Measurements from ENCODE around the gene PTCD2. TPM values are rescaled to one million over a fixed set of nuclear protein-coding genes. Genes with fewer than 3 reads are reported as not detected.
"Not testable (repeated sequence)": the region's sequence is repeated elsewhere in the genome, so short reads cannot be mapped to it uniquely, and the experiment has no call there.

Gene PTCD2
- total and polyA plus RNA-seq, 4 experiments from 2014 or later: 4.1 to 12.0 (median 8.9) TPM

DNA sequence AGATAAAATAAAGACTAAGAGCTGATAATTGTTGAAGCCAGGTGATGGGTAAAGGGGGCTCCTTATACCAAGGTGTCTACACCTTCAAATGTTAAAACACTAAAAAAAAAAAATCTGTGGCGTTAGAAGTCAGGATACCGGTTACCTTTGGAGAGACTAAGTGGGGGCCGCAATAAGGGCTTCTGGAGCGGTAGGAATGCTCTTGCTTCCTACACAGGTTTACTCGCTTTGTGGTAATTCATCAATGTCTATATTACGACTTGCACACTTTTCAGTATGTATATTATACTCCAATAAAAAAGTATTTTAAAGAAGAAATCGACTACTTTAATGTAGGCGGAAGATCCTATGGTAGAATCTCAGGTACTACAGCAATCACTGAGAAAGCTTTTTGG is 12.6 kb upstream of the PTCD2 start:
- H3K4me3 ChIP-seq (ENCODE audit: low read length in 2 of 2): peak overlapping the region; percentile 79 to 94

GRCh38 chr5:72307968-72308852 is 12.0 kb upstream of the PTCD2 start:
- H3K36me3 ChIP-seq (ENCODE audit: insufficient read depth, low read length): peaks cover 5% of the 10 kb centered on the region
- Mint-ChIP-seq H3K27ac (peak overlapping the region; percentile 79 to 97 (median 95)), H3K36me3 (peaks cover 12 to 35% of the 10 kb centered on the region in 2 donors), H3K27me3 (no peaks in the 10 kb centered on the region), H3K4me1 (peaks cover 10 to 22% (median 18%) of the 10 kb centered on the region in 4 donors), H3K9me3 (no peaks in the 10 kb centered on the region), H3K4me3 (peak overlapping the region; percentile 72 to 94 (median 92))
- ChIA-PET CTCF (ENCODE audit: partially characterized antibody) (interaction anchor here (0.6 to 4.0 kb wide), 31 partner anchors 9 to 833 kb away, joined by 3 to 45 read pairs (median 4); partner anchors contain the start of genes MRPS27 and PTCD2), POLR2A (ENCODE audit: partially characterized antibody) (interaction anchor here (0.9 to 3.5 kb wide), 6 partner anchors 11 to 648 kb away, joined by 3 to 81 read pairs (median 4); partner anchors contain the start of genes FCHO2, MRPS27 and PTCD2)
- peaks cover 13% of the 10 kb centered on the region for H3K4me1 ChIP-seq (ENCODE audit: insufficient read depth, low read length)
- peak; percentile 95 to 96 (median 96) for DNase-seq
- intact Hi-C loops (cut with micrococcal nuclease): loop anchor here (1.0 to 5.0 kb wide), 5 partner anchors 12 to 851 kb away; partner anchors contain the start of genes BDP1, MRPS27, PTCD2 and TNPO1
- peak overlapping the region; percentile 79 to 94 for H3K4me3 ChIP-seq (ENCODE audit: low read length in 2 of 2)
- no peaks in the 10 kb centered on the region for H3K9me3 ChIP-seq (ENCODE audit: control insufficient read depth in 1 of 2, low read length in 2 of 2)
- no peaks in the 10 kb centered on the region for H3K27me3 ChIP-seq (ENCODE audit: insufficient read depth, low read length)
- peak overlapping the region; percentile 88 for H3K27ac ChIP-seq (ENCODE audit: low read depth, low read length)

More for the DNA sequence above, 12.6 kb upstream of the PTCD2 start:
- no peak for DNase-seq
- Histone ChIP-seq H3K9me3 (ENCODE audit: control insufficient read depth in 1 of 2, low read length in 2 of 2) (no peaks in the 10 kb centered on the region), H3K27ac (ENCODE audit: low read depth, low read length) (peak overlapping the region; percentile 88), H3K4me1 (ENCODE audit: insufficient read depth, low read length) (peaks cover 13% of the 10 kb centered on the region), H3K36me3 (ENCODE audit: insufficient read depth, low read length) (no peaks in the 10 kb centered on the region), H3K27me3 (ENCODE audit: insufficient read depth, low read length) (no peaks in the 10 kb centered on the region)
- POLR2A ChIA-PET (ENCODE audit: partially characterized antibody): interaction anchor here (1.1 to 3.5 kb wide), 5 partner anchors 11 to 649 kb away, joined by 3 to 81 read pairs (median 4); partner anchors contain the start of genes FCHO2, MRPS27 and PTCD2
- intact Hi-C loops (cut with micrococcal nuclease): loop anchor here (5.0 kb wide), 3 partner anchors 75 to 850 kb away; partner anchors contain the start of genes BDP1 and TNPO1
- peak overlapping the region; percentile 79 to 97 (median 95) for H3K27ac Mint-ChIP-seq
- H3K36me3 Mint-ChIP-seq: peaks cover 9 to 31% of the 10 kb centered on the region in 2 donors
- CTCF ChIA-PET (ENCODE audit: partially characterized antibody): interaction anchor here (0.7 to 4.0 kb wide), 18 partner anchors 8 to 561 kb away, joined by 3 to 45 read pairs (median 8); partner anchors contain the start of genes MRPS27 and PTCD2
- peaks cover 10 to 22% (median 17%) of the 10 kb centered on the region in 4 donors for H3K4me1 Mint-ChIP-seq
- H3K9me3 Mint-ChIP-seq: no peaks in the 10 kb centered on the region
- H3K4me3 Mint-ChIP-seq: peak overlapping the region; percentile 72 to 94 (median 92)
- H3K27me3 Mint-ChIP-seq: no peaks in the 10 kb centered on the region

DNA sequence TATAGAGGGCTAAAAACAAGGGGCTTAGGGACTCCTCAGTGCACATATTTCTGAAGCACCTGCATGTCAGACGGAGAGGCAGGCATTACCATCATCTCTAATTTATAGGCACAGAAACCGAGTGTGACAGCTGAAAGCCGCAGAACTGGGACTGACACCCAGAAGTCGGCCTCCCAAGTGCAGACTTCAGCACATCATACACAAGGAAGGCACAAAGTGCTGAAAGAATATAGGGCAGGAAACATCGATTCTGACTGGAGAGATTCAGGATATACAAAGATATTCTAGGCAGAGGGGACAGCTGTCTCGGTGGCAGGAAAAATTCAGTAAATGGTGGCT is 11.4 kb upstream of the PTCD2 start:
- ChIA-PET POLR2A (ENCODE audit: partially characterized antibody) (interaction anchor here (0.9 to 3.5 kb wide), 4 partner anchors 10 to 164 kb away, joined by 4 to 81 read pairs (median 5); partner anchors contain the start of genes MRPS27 and PTCD2), CTCF (ENCODE audit: partially characterized antibody) (interaction anchor here (0.6 to 4.0 kb wide), 28 partner anchors 8 to 833 kb away, joined by 3 to 45 read pairs (median 5); partner anchors contain the start of genes MRPS27 and PTCD2)
- peak overlapping the region in 1 of 2 donors; percentile 94 for H3K4me3 ChIP-seq (ENCODE audit: low read length in 2 of 2)
- peaks cover 11% of the 10 kb centered on the region for H3K36me3 ChIP-seq (ENCODE audit: insufficient read depth, low read length)
- peak overlapping the region; percentile 79 to 97 (median 91) for H3K27ac Mint-ChIP-seq
- H3K4me1 Mint-ChIP-seq: peaks cover 10 to 26% (median 19%) of the 10 kb centered on the region in 4 donors
- no peaks in the 10 kb centered on the region for H3K9me3 ChIP-seq (ENCODE audit: control insufficient read depth in 1 of 2, low read length in 2 of 2)
- peaks cover 12 to 40% of the 10 kb centered on the region in 2 donors for H3K36me3 Mint-ChIP-seq
- DNase-seq: no peak
- no peaks in the 10 kb centered on the region for H3K27me3 ChIP-seq (ENCODE audit: insufficient read depth, low read length)
- peak overlapping the region; percentile 88 for H3K27ac ChIP-seq (ENCODE audit: low read depth, low read length)
- H3K4me3 Mint-ChIP-seq: peak overlapping the region in 7 of 8 donors; percentile 72 to 94 (median 91)
- no peaks in the 10 kb centered on the region for H3K27me3 Mint-ChIP-seq
- intact Hi-C loops (cut with micrococcal nuclease): loop anchor here (1.0 to 5.0 kb wide), 5 partner anchors 11 to 852 kb away; partner anchors contain the start of genes BDP1, MRPS27, PTCD2 and TNPO1
- peaks cover 13% of the 10 kb centered on the region for H3K4me1 ChIP-seq (ENCODE audit: insufficient read depth, low read length)
- no peaks in the 10 kb centered on the region for H3K9me3 Mint-ChIP-seq

GRCh38 chr5:72313141-72313540 is 7.0 kb upstream of the PTCD2 start:
- ChIA-PET POLR2A (ENCODE audit: partially characterized antibody) (no interaction called here), CTCF (ENCODE audit: partially characterized antibody) (no interaction called here)
- peaks cover 5% of the 10 kb centered on the region for H3K4me1 ChIP-seq (ENCODE audit: insufficient read depth, low read length)
- Mint-ChIP-seq H3K4me3 (no peak overlapping the region), H3K9me3 (no peaks in the 10 kb centered on the region), H3K27ac (no peak overlapping the region), H3K27me3 (no peaks in the 10 kb centered on the region), H3K4me1 (peaks cover 8 to 33% (median 25%) of the 10 kb centered on the region in 4 donors), H3K36me3 (peaks cover 16 to 49% of the 10 kb centered on the region in 2 donors)
- no peak overlapping the region for H3K4me3 ChIP-seq (ENCODE audit: low read length in 2 of 2)
- no peaks in the 10 kb centered on the region for H3K9me3 ChIP-seq (ENCODE audit: control insufficient read depth in 1 of 2, low read length in 2 of 2)
- H3K36me3 ChIP-seq (ENCODE audit: insufficient read depth, low read length): peaks cover 14% of the 10 kb centered on the region
- no peak for DNase-seq
- no peak overlapping the region for H3K27ac ChIP-seq (ENCODE audit: low read depth, low read length)
- H3K27me3 ChIP-seq (ENCODE audit: insufficient read depth, low read length): no peaks in the 10 kb centered on the region
- intact Hi-C loops (cut with micrococcal nuclease): no loop called here

DNA sequence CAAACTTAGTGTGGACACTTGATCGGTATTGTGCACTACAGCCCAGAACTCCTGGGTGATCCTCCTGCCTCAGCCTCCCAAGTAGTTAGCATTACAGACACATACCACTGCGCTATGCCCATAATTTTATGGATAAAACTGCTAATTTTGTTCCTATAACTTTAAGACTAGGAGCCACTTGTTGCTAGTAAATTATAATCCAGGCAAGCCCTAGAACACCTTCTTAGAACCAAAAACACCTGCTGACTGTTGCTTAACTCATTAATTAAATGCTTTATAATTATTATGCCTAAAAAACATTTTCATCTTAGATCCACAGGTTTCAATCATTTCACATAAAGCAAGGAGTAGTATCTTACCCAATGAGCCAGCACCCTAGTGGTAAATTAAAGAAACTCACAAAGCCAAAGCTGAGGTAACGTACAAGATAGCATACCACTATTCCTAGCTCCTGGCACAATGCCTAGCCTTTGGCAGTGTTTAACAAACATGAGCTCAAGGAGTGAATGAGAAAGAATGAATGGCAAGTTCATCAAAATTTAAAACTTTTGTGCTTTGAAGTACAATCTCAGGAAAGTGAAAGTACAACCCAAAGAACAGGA is 5.5 kb upstream of the PTCD2 start:
- H3K9me3 Mint-ChIP-seq: no peaks in the 10 kb centered on the region
- peak overlapping the region in 1 of 7 donors; percentile 35 for H3K27ac Mint-ChIP-seq
- H3K4me3 Mint-ChIP-seq: peak overlapping the region in 1 of 8 donors; percentile 4

GRCh38 chr5:72319435-72319975 is 668 bp upstream of the PTCD2 start:
- H3K4me1 ChIP-seq (ENCODE audit: insufficient read depth, low read length); DNase-seq; H3K9me3 ChIP-seq (ENCODE audit: control insufficient read depth in 1 of 2, low read length in 2 of 2); H3K36me3 ChIP-seq (ENCODE audit: insufficient read depth, low read length); H3K27me3 ChIP-seq (ENCODE audit: insufficient read depth, low read length); H3K27me3 Mint-ChIP-seq; H3K9me3 Mint-ChIP-seq; intact Hi-C loops (cut with micrococcal nuclease): not testable (repeated sequence)
- Mint-ChIP-seq H3K4me1 (peaks cover 21 to 55% (median 30%) of the 10 kb centered on the region in 4 donors), H3K4me3 (peak overlapping the region; percentile 96 to 99 (median 98)), H3K36me3 (peaks cover 18 to 33% of the 10 kb centered on the region in 2 donors), H3K27ac (peak overlapping the region; percentile 87 to 97 (median 96))
- ChIA-PET POLR2A (ENCODE audit: partially characterized antibody) (interaction anchor here (0.7 to 4.6 kb wide), 10 partner anchors 11 to 1246 kb away, joined by 3 to 81 read pairs (median 3); partner anchors contain the start of genes ANKRA2, BDP1, BTF3 and UTP15), CTCF (ENCODE audit: partially characterized antibody) (interaction anchor here (1.3 to 3.6 kb wide), 2 partner anchors 11 to 719 kb away, joined by 3 to 36 read pairs; no protein-coding TSS in a partner anchor)
- H3K27ac ChIP-seq (ENCODE audit: low read depth, low read length): peak overlapping the region; percentile 65
- H3K4me3 ChIP-seq (ENCODE audit: low read length in 2 of 2): peak overlapping the region; percentile 100

More for the DNA sequence above, 5.5 kb upstream of the PTCD2 start:
- peaks cover 16 to 43% of the 10 kb centered on the region in 2 donors for H3K36me3 Mint-ChIP-seq
- H3K27ac ChIP-seq (ENCODE audit: low read depth, low read length): no peak overlapping the region
- H3K4me1 ChIP-seq (ENCODE audit: insufficient read depth, low read length): peaks cover 9% of the 10 kb centered on the region
- H3K27me3 ChIP-seq (ENCODE audit: insufficient read depth, low read length): no peaks in the 10 kb centered on the region
- H3K4me3 ChIP-seq (ENCODE audit: low read length in 2 of 2): no peak overlapping the region
- intact Hi-C loops (cut with micrococcal nuclease): no loop called here
- H3K36me3 ChIP-seq (ENCODE audit: insufficient read depth, low read length): peaks cover 14% of the 10 kb centered on the region
- CTCF ChIA-PET (ENCODE audit: partially characterized antibody): no interaction called here
- DNase-seq: no peak
- H3K9me3 ChIP-seq (ENCODE audit: control insufficient read depth in 1 of 2, low read length in 2 of 2): no peaks in the 10 kb centered on the region
- no peaks in the 10 kb centered on the region for H3K27me3 Mint-ChIP-seq
- POLR2A ChIA-PET (ENCODE audit: partially characterized antibody): no interaction called here
- peaks cover 14 to 38% (median 25%) of the 10 kb centered on the region in 4 donors for H3K4me1 Mint-ChIP-seq
